IMR-90 (cell line): Measurements from ENCODE around the gene DUSP7. TPM values are rescaled to one million over a fixed set of nuclear protein-coding genes. Genes with fewer than 3 reads are reported as not detected.

Experiments
- ATAC-seq: fragments of 200-7000 bp; cut with Tn5 transposase; 2 replicates; pipeline ENCODE4 v1.9.1; 2020; ENCODE audit warnings: low read depth, mild to moderate bottlenecking, moderate library complexity
- BruUV-seq: library from RNA; stranded (reverse); fragments of 400-500 nt; replicated peaks from 2 replicates; lab custom pipeline; 2021; lab: Mats Ljungman, UMichigan
- CTCF ChIA-PET: fragments of 300-600 bp; formaldehyde crosslinking; extraction: SDS; loops from one replicate; lab custom pipeline; 2021; ENCODE audit warnings: antibody characterized with exemption; lab: Yijun Ruan, JAX
- POLR2A ChIA-PET: fragments of 300-600 bp; sonication (Branson Sonifier 250); formaldehyde crosslinking; loops from one replicate; lab custom pipeline; 2022; ENCODE audit warnings: antibody characterized with exemption; ENCODE audit not compliant: unreplicated experiment; lab: Charles Lee
- DNase-seq: peaks from one replicate; pipeline ENCODE4 v3.0.0; 2013
- H2AFZ ChIP-seq: replicated peaks from 2 replicates; pipeline ENCODE3; 2013; ENCODE audit warnings: low read length, mild to moderate bottlenecking; ENCODE audit not compliant: poor library complexity
- H2AK5ac ChIP-seq: 2 replicates; pipeline ENCODE4 v1.6.1; 2013; ENCODE audit warnings: low read depth, low read length, inconsistent platforms
- H2AK9ac ChIP-seq: replicated peaks from 2 replicates; pipeline ENCODE3; 2013; ENCODE audit warnings: mild to moderate bottlenecking, low read depth, low read length, moderate library complexity; ENCODE audit not compliant: poor library complexity
- H2BK120ac ChIP-seq: 2 replicates; pipeline ENCODE4 v1.6.1; 2013; ENCODE audit warnings: low read depth, low read length, inconsistent platforms
- H2BK15ac ChIP-seq: 3 replicates; pipeline ENCODE4 v1.6.1; 2013; ENCODE audit warnings: low read depth, low read length, inconsistent platforms
- H2BK20ac ChIP-seq: 2 replicates; pipeline ENCODE4 v1.6.1; 2013; ENCODE audit warnings: low read depth, mild to moderate bottlenecking, inconsistent platforms, low read length, moderate library complexity
- H2BK5ac ChIP-seq: 2 replicates; pipeline ENCODE4 v1.6.1; 2013; ENCODE audit warnings: mild to moderate bottlenecking, low read depth, low read length, inconsistent platforms; ENCODE audit not compliant: poor library complexity, severe bottlenecking
- H3K14ac ChIP-seq: replicated peaks from 2 replicates; pipeline ENCODE4 v1.6.1; 2013; ENCODE audit warnings: low read depth, low read length, inconsistent platforms
- H3K18ac ChIP-seq: 2 replicates; pipeline ENCODE4 v1.6.1; 2013; ENCODE audit warnings: low read depth, low read length, control low read depth
- H3K23ac ChIP-seq: 2 replicates; pipeline ENCODE4 v1.6.1; 2013; ENCODE audit warnings: low read depth, low read length, inconsistent platforms
- H3K27ac ChIP-seq: 2 replicates; pipeline ENCODE4 v1.5.1; 2013; ENCODE audit warnings: mild to moderate bottlenecking, control low read depth, low read length; ENCODE audit not compliant: insufficient read depth
- H3K27me3 ChIP-seq: 2 replicates; pipeline ENCODE4 v1.6.1; 2013; ENCODE audit warnings: low read length; ENCODE audit not compliant: control insufficient read depth, insufficient read depth
- H3K36me3 ChIP-seq: 2 replicates; pipeline ENCODE4 v1.6.1; 2013; ENCODE audit warnings: low read length, mixed read lengths; ENCODE audit not compliant: control insufficient read depth, insufficient read depth
- H3K4ac ChIP-seq: 2 replicates; pipeline ENCODE4 v1.6.1; 2013; ENCODE audit warnings: low read depth, low read length, inconsistent platforms
- H3K4me1 ChIP-seq: 2 replicates; pipeline ENCODE4 v1.6.1; 2013; ENCODE audit warnings: low read length, mixed read lengths; ENCODE audit not compliant: control insufficient read depth, insufficient read depth
- H3K4me2 ChIP-seq: 2 replicates; pipeline ENCODE4 v1.6.1; 2013; ENCODE audit warnings: low read depth, mild to moderate bottlenecking, control low read depth, low read length, moderate library complexity
- H3K4me3 ChIP-seq: 2 replicates; pipeline ENCODE4 v1.5.1; 2013; ENCODE audit warnings: low read depth, mild to moderate bottlenecking, control low read depth, low read length, moderate library complexity; ENCODE audit not compliant: insufficient read depth
- H3K56ac ChIP-seq: 2 replicates; pipeline ENCODE4 v1.6.1; 2013; ENCODE audit warnings: low read length, inconsistent platforms; ENCODE audit not compliant: insufficient read depth; ENCODE audit errors: extremely low read depth
- H3K79me1 ChIP-seq, 2 experiments: 2 replicates each; pipeline ENCODE4 v1.6.1; 2013; ENCODE audit warnings: low read length in 2 of 2, inconsistent platforms in 1 of 2, low read depth in 1 of 2
- H3K9ac ChIP-seq: 2 replicates; pipeline ENCODE4 v1.6.1; 2013; ENCODE audit warnings: low read depth, low read length, control low read depth
- H3K9me1 ChIP-seq: 2 replicates; pipeline ENCODE4 v1.6.1; 2013; ENCODE audit warnings: low read length, inconsistent platforms; ENCODE audit not compliant: insufficient read depth
- H3K9me3 ChIP-seq: 2 replicates; pipeline ENCODE4 v1.6.1; 2013; ENCODE audit warnings: low read length; ENCODE audit not compliant: control insufficient read depth, insufficient read depth
- H4K20me1 ChIP-seq: 2 replicates; pipeline ENCODE4 v1.6.1; 2013; ENCODE audit warnings: low read length, inconsistent platforms; ENCODE audit not compliant: insufficient read depth
- H4K5ac ChIP-seq: 2 replicates; pipeline ENCODE4 v1.6.1; 2013; ENCODE audit warnings: mild to moderate bottlenecking, low read depth, low read length, control low read depth
- H4K8ac ChIP-seq, 2 experiments: 2 replicates each; pipeline ENCODE4 v1.6.1; 2013; ENCODE audit warnings: low read depth in 2 of 2, low read length in 2 of 2, control low read depth in 1 of 2, inconsistent platforms in 1 of 2
- H4K91ac ChIP-seq: 2 replicates; pipeline ENCODE4 v1.6.1; 2013; ENCODE audit warnings: low read depth, low read length, inconsistent platforms; ENCODE audit not compliant: insufficient read depth
- CHD1 ChIP-seq: IDR thresholded peaks from 2 replicates; pipeline ENCODE4 v1.6.1; 2012; ENCODE audit warnings: low read depth, low read length, improper control_type of control experiment
- FOS ChIP-seq: fragments of 150-350 bp; IDR thresholded peaks from 2 replicates; pipeline ENCODE4 v1.6.1; 2016; ENCODE audit warnings: low read depth, low read length
- MAZ ChIP-seq: IDR thresholded peaks from 2 replicates; pipeline ENCODE4 v1.6.1; 2012; ENCODE audit warnings: low read depth, mild to moderate bottlenecking, low read length, improper control_type of control experiment, moderate library complexity, borderline replicate concordance
- MXI1 ChIP-seq: IDR thresholded peaks from 2 replicates; pipeline ENCODE4 v1.6.1; 2012; ENCODE audit warnings: low read depth, mild to moderate bottlenecking, low read length, moderate library complexity, borderline replicate concordance
- NFE2L2 ChIP-seq: fragments of 150-350 bp; IDR thresholded peaks from 2 replicates; pipeline ENCODE4 v1.6.1; 2016; ENCODE audit warnings: low read depth, mild to moderate bottlenecking, low read length
- POLR2A ChIP-seq: IDR thresholded peaks from 2 replicates; pipeline ENCODE4 v1.6.1; 2012; ENCODE audit warnings: mild to moderate bottlenecking, low read depth, low read length
- RCOR1 ChIP-seq: IDR thresholded peaks from 2 replicates; pipeline ENCODE4 v1.6.1; 2012; ENCODE audit warnings: mild to moderate bottlenecking, low read length, improper control_type of control experiment; ENCODE audit not compliant: insufficient replicate concordance
- RFX5 ChIP-seq: IDR thresholded peaks from 2 replicates; pipeline ENCODE4 v1.8.0; 2012; ENCODE audit warnings: low read depth, mild to moderate bottlenecking, low read length, moderate library complexity
- WGBS, 2 experiments: methylation state at CpG; one replicate each; pipeline versions ENCODE4 v1.1.5 to v1.1.7; 2013; ENCODE audit warnings: missing lambda C conversion rate in 2 of 2; ENCODE audit not compliant: insufficient read length in 1 of 2; ENCODE audit errors: extremely low coverage in 2 of 2; 5-methylcytosine and 5-hydroxymethylcytosine counted together
- dilution Hi-C: fragments of 300-500 bp; cut with HindIII; formaldehyde crosslinking; loops from one replicate; pipeline ENCODE4 v1.14.3; 2018; ENCODE audit warnings: low sequenced_read_pairs; ENCODE audit not compliant: unreplicated experiment
- in situ Hi-C: fragments of 300-500 bp; cut with MboI; formaldehyde crosslinking; loops from 3 replicates; pipeline ENCODE4 v1.14.3; 2019; ENCODE audit warnings: low sequenced_read_pairs, inconsistent platforms, mixed read lengths
- intact Hi-C: fragments of 100-400 bp; cut with micrococcal nuclease; formaldehyde crosslinking; loops from 2 replicates; pipeline ENCODE4 v1.10.0; 2022
- polyA plus RNA-seq, 3 experiments: library from polyadenylated mRNA; depleted of rRNA; stranded (reverse); fragments of >200 nt; gene quantifications; 2 replicates each; pipeline ENCODE4 v1.2.3, GENCODE V29; 2012; ENCODE audit warnings: low replicate concordance in 1 of 3
- total RNA-seq: library from RNA; depleted of rRNA; stranded (reverse); fragments of >200 nt; gene quantifications from 2 replicates; pipeline ENCODE4 v1.2.3, GENCODE V29; 2012
- TF ChIP-seq, protein P1 (sequence below): fragments of 150-350 bp; IDR thresholded peaks from 2 replicates; pipeline ENCODE4 v1.6.1; 2017; ENCODE audit warnings: mild to moderate bottlenecking, antibody characterized with exemption, low read length, low read depth
- TF ChIP-seq, protein P2 (sequence below): conservative IDR thresholded peaks from 2 replicates; pipeline ENCODE4 v1.5.1; 2012; ENCODE audit warnings: mild to moderate bottlenecking, low read depth, low read length, improper control_type of control experiment

DUSP7 gene
- total and polyA plus RNA-seq, 2 of the 4 experiments (the other 2 are of a cell fraction) = 9.3 to 24.0 TPM

DNA sequence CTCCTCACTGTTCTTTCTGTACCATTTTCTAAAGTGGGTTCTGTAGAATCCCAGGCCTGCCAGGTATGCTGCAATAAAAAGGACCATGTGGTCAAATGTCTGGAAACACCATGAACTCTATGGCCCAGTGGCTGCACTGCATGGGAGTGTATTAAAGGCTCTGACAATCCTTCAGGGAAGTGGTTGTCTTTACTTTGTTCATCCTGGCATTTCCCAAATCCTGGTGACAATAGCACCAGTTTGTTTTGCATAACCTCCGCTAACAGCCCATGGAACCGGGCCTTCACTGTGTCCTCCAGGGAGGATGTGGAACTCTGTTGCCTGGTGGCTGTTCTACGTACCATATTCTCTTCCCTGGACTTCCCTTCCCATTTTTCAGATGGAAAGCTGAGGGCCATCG is 11.2 kb upstream of the DUSP7 start:
- 100% methylated on average over 2 of the region's 4 CpGs; no CpG with 5 or more reads in 1 of the 2 experiments for WGBS, 2 experiments
- TF ChIP-seq CHD1 (no peak), FOS (no peak), RCOR1 (no peak), RFX5 (no peak), POLR2A (no peak), NFE2L2 (no peak), MXI1 (no peak), MAZ (no peak)
- TF ChIP-seq, protein P1, sequence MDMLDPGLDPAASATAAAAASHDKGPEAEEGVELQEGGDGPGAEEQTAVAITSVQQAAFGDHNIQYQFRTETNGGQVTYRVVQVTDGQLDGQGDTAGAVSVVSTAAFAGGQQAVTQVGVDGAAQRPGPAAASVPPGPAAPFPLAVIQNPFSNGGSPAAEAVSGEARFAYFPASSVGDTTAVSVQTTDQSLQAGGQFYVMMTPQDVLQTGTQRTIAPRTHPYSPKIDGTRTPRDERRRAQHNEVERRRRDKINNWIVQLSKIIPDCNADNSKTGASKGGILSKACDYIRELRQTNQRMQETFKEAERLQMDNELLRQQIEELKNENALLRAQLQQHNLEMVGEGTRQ = no peak
- TF ChIP-seq, protein P2, sequence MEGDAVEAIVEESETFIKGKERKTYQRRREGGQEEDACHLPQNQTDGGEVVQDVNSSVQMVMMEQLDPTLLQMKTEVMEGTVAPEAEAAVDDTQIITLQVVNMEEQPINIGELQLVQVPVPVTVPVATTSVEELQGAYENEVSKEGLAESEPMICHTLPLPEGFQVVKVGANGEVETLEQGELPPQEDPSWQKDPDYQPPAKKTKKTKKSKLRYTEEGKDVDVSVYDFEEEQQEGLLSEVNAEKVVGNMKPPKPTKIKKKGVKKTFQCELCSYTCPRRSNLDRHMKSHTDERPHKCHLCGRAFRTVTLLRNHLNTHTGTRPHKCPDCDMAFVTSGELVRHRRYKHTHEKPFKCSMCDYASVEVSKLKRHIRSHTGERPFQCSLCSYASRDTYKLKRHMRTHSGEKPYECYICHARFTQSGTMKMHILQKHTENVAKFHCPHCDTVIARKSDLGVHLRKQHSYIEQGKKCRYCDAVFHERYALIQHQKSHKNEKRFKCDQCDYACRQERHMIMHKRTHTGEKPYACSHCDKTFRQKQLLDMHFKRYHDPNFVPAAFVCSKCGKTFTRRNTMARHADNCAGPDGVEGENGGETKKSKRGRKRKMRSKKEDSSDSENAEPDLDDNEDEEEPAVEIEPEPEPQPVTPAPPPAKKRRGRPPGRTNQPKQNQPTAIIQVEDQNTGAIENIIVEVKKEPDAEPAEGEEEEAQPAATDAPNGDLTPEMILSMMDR = no peak
- Histone ChIP-seq H3K36me3 (no peaks in the 10 kb centered on the region), H2BK15ac (no peak overlapping the region), H3K79me1 (no peaks in the 10 kb centered on the region), H2AK9ac (no peak overlapping the region), H3K4me1 (peaks cover 11% of the 10 kb centered on the region), H3K23ac (no peak overlapping the region), H4K91ac (no peak overlapping the region), H3K9me1 (no peaks in the 10 kb centered on the region), H3K9me3 (no peaks in the 10 kb centered on the region), H3K4me3 (no peak overlapping the region), H3K4me2 (no peak overlapping the region), H4K5ac (peak overlapping the region; percentile 16; the same call in 1 of the 2 replicates), H3K56ac (no peak overlapping the region), H4K20me1 (no peaks in the 10 kb centered on the region; the same call in 1 of the 2 replicates), H3K27me3 (no peaks in the 10 kb centered on the region; the same call in 1 of the 2 replicates), H3K27ac (no peak overlapping the region), H2AFZ (no peak overlapping the region), H3K14ac (no peak overlapping the region), H3K18ac (no peak overlapping the region; the same call in 1 of the 2 replicates), H2BK5ac (no peak overlapping the region), H3K4ac (no peak overlapping the region), H2AK5ac (no peak overlapping the region), H2BK20ac (no peak overlapping the region), H3K9ac (no peak overlapping the region), H4K8ac (no peak overlapping the region), H2BK120ac (no peak overlapping the region)
- ATAC-seq (no peak), DNase-seq (no peak)
- CTCF ChIA-PET = no interaction called here
- no TSS peak for BruUV-seq
- intact Hi-C loops = no loop called here
- dilution Hi-C loops = no loop called here
- in situ Hi-C loops = no loop called here
- POLR2A ChIA-PET = interaction anchor here (0.6 kb wide), 1 partner anchor 42 kb away, joined by 8 read pairs; no protein-coding TSS in a partner anchor
